Endothelial cell (in vitro differentiated cells): Measurements from ENCODE around the gene TMEM147. TPM values are rescaled to one million over a fixed set of nuclear protein-coding genes. Genes with fewer than 3 reads are reported as not detected.

Experiments
- DNase-seq: peaks from one replicate; pipeline ENCODE4 v3.0.0; 2021; ENCODE audit warnings: low spot score
- H3K27ac Mint-ChIP-seq: one replicate; pipeline ENCODE4 v1.8.0; 2021; ENCODE audit warnings: mixed read lengths, inconsistent platforms; ENCODE audit not compliant: unreplicated experiment
- H3K27me3 Mint-ChIP-seq: one replicate; pipeline ENCODE4 v1.8.0; 2021; ENCODE audit warnings: mild to moderate bottlenecking, moderate library complexity, mixed read lengths, inconsistent platforms; ENCODE audit not compliant: unreplicated experiment
- H3K36me3 Mint-ChIP-seq: one replicate; pipeline ENCODE4 v1.8.0; 2021; ENCODE audit warnings: mild to moderate bottlenecking, low read depth, mixed read lengths, inconsistent platforms; ENCODE audit not compliant: unreplicated experiment
- H3K4me1 Mint-ChIP-seq: one replicate; pipeline ENCODE4 v1.8.0; 2021; ENCODE audit warnings: mild to moderate bottlenecking, mixed read lengths, inconsistent platforms; ENCODE audit not compliant: unreplicated experiment
- H3K4me3 Mint-ChIP-seq: one replicate; pipeline ENCODE4 v1.8.0; 2021; ENCODE audit warnings: mild to moderate bottlenecking, mixed read lengths, inconsistent platforms; ENCODE audit not compliant: unreplicated experiment
- H3K9me3 Mint-ChIP-seq: one replicate; pipeline ENCODE4 v1.8.0; 2021; ENCODE audit warnings: mixed read lengths, inconsistent platforms; ENCODE audit not compliant: unreplicated experiment
- total RNA-seq: library from RNA; stranded (reverse); fragmentation: NEBNext Ultra II Directional; extraction: Animal tissue kit (Norgen Biotek cat#: 25700); gene quantifications from one replicate; pipeline ENCODE4 v1.2.1, GENCODE V29; 2021; ENCODE audit not compliant: unreplicated experiment
- TF ChIP-seq, protein P1 (sequence below): fragments of 200-600 bp; sonication (generic); IDR thresholded peaks from one replicate; pipeline ENCODE4 v1.5.0; 2021; ENCODE audit warnings: antibody characterized with exemption; ENCODE audit not compliant: unreplicated experiment

Gene TMEM147
- total RNA-seq, 1 donor from 2014 or later = 62.0 TPM

DNA sequence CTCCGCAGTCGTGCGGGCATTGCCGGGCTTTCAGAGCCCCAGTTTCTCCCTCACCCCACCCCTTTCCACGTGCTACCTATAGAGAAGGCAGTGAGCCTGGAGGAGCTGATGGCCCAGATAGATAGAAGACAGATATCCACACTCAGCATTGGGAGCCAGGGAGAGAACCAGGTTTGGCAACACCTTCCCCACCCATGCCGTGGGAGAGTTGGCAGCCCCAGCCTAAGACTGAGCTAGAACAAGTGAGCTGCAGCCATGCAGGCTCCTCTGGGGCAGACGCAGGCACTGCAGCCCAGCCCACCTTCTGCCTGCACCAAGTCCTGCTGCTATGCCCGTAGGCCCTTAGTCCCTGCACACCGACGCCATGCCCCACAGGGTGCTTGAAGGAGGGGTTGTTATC is 44.8 kb upstream of the TMEM147 start:
- H3K4me1 Mint-ChIP-seq = no peaks in the 10 kb centered on the region
- H3K4me3 Mint-ChIP-seq = no peak overlapping the region
- TF ChIP-seq, protein P1, sequence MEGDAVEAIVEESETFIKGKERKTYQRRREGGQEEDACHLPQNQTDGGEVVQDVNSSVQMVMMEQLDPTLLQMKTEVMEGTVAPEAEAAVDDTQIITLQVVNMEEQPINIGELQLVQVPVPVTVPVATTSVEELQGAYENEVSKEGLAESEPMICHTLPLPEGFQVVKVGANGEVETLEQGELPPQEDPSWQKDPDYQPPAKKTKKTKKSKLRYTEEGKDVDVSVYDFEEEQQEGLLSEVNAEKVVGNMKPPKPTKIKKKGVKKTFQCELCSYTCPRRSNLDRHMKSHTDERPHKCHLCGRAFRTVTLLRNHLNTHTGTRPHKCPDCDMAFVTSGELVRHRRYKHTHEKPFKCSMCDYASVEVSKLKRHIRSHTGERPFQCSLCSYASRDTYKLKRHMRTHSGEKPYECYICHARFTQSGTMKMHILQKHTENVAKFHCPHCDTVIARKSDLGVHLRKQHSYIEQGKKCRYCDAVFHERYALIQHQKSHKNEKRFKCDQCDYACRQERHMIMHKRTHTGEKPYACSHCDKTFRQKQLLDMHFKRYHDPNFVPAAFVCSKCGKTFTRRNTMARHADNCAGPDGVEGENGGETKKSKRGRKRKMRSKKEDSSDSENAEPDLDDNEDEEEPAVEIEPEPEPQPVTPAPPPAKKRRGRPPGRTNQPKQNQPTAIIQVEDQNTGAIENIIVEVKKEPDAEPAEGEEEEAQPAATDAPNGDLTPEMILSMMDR = no peak
- no peaks in the 10 kb centered on the region for H3K27me3 Mint-ChIP-seq
- H3K9me3 Mint-ChIP-seq = no peaks in the 10 kb centered on the region
- no peak overlapping the region for H3K27ac Mint-ChIP-seq
- H3K36me3 Mint-ChIP-seq = peaks cover 19% of the 10 kb centered on the region
- DNase-seq = no peak

DNA sequence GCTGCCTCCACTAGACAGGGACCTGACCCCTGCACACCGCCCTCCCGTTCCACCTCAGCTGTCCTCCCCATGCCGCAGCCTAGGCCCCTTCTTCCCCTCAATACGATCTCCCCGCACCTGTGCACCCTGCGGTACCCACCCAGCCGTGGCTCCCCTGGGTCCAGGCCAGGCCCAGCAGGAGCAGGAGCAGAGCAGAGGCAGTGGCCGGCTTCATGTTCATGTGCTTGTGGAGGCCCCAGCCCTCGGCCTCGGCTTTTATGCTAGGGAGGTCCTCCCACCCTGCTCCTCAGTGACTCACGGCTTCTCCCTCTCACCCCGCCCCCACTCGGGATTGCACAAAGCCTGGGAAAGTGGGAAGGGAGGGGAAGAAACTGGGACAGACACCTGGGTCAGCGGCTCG is 43.7 kb upstream of the TMEM147 start:
- Mint-ChIP-seq H3K9me3 (no peaks in the 10 kb centered on the region), H3K36me3 (peaks cover 24% of the 10 kb centered on the region)

DNA sequence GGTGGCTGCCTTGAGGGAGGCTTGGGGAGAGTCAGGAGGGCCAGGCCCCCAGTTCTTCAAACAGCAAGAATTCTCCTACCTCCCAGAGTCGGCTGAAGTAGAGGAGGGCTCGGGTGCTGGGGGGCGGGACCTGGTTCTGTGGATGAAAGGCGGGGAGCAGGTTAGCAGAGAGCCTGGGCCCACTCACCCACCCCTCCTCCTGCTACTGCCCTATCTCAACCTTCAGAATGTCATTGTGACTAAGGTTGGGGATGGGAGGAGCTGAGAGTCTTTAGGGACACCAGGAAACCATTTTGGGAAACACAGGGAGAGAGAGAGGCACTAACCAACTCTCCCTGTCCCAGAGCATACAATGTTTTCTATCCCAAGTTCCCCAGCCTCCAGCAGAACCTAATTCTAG is 42.7 kb upstream of the TMEM147 start:
- H3K4me3 Mint-ChIP-seq = no peak overlapping the region
- DNase-seq = no peak
- no peaks in the 10 kb centered on the region for H3K9me3 Mint-ChIP-seq
- no peaks in the 10 kb centered on the region for H3K4me1 Mint-ChIP-seq
- TF ChIP-seq, protein P1 = no peak
- H3K27me3 Mint-ChIP-seq = peaks cover 2% of the 10 kb centered on the region
- no peak overlapping the region for H3K27ac Mint-ChIP-seq
- peaks cover 24% of the 10 kb centered on the region for H3K36me3 Mint-ChIP-seq

More for the DNA sequence above, 43.7 kb upstream of the TMEM147 start:
- TF ChIP-seq, protein P1 = no peak
- Mint-ChIP-seq H3K27ac (no peak overlapping the region), H3K4me3 (no peak overlapping the region), H3K27me3 (peaks cover 2% of the 10 kb centered on the region), H3K4me1 (no peaks in the 10 kb centered on the region)
- DNase-seq = no peak

DNA sequence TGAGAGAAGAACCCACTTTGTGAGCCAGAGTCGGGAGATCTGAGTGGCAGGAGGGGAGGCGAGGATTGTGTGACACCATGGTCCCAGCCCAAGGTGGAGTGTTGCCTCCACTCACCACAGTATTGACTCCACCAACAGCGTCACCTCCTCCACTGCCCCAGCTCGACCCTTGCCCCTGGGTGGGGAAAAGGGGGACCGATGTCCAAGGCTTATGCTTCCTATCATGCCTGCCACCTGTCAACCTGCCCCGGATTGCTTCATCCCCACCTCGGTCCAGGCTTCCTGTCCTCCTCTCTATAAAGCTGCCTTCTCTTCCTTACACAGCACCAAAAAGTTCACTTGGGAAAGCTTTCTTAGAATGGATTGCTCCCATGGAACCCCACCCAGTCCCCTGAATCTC is 39.4 kb upstream of the TMEM147 start:
- DNase-seq = no peak
- no peaks in the 10 kb centered on the region for H3K9me3 Mint-ChIP-seq
- H3K4me3 Mint-ChIP-seq = peak overlapping the region; percentile 13
- H3K36me3 Mint-ChIP-seq = peaks cover 15% of the 10 kb centered on the region
- H3K4me1 Mint-ChIP-seq = peaks cover 4% of the 10 kb centered on the region
- TF ChIP-seq, protein P1 = no peak
- H3K27me3 Mint-ChIP-seq = peaks cover 6% of the 10 kb centered on the region
- no peak overlapping the region for H3K27ac Mint-ChIP-seq

DNA sequence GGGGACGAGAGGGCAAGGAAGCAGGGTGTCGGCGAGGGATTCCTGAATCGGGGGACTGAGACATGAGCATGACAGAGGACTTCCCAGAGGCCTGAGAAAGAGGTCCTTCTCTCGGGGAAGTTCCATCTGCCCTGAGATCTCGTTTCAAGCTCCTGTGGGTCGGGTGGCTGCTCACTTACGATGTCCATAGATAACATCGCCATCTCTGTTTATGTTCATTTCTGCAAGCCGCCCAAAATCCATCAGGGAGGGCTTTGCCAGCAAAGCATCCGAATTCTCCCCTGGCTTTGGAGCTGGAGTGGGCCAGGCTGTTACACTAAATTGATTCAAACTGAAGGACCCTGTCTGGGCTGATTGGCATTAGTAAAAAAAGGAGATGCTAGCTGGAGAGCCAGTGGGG is 37.9 kb upstream of the TMEM147 start:
- DNase-seq = no peak
- Mint-ChIP-seq H3K9me3 (no peaks in the 10 kb centered on the region), H3K27me3 (peaks cover 13% of the 10 kb centered on the region), H3K36me3 (peaks cover 8% of the 10 kb centered on the region), H3K4me3 (no peak overlapping the region), H3K27ac (no peak overlapping the region), H3K4me1 (peaks cover 4% of the 10 kb centered on the region)
- TF ChIP-seq, protein P1 = no peak
